NCI-H524 treated with DMSO at 0.1 percent for 48 hours (cell line): ENCODE measurements around the gene CTNNA3.
"Not testable (repeated sequence)": the region's sequence is repeated elsewhere in the genome, so short reads cannot be mapped to it uniquely, and the experiment has no call there.

Experiments used
- DNase-seq: peaks from one replicate; lab custom pipeline; 2025; lab: John Stamatoyannopoulos, UW

CTNNA3 gene

GRCh38 chr10:66368146-66368545 lies 1327.8 kb downstream of the CTNNA3 start:
- no peak for DNase-seq

GRCh38 chr10:66366163-66366562 lies 1329.8 kb downstream of the CTNNA3 start:
- no peak for DNase-seq

GRCh38 chr10:66365686-66366085 lies 1330.3 kb downstream of the CTNNA3 start:
- DNase-seq, result no peak

GRCh38 chr10:66362522-66362921 lies 1333.5 kb downstream of the CTNNA3 start:
- DNase-seq, result no peak

- not testable (repeated sequence) for DNase-seq
Measured at GRCh38 chr10:66353822-66354221, 1342.2 kb downstream of the CTNNA3 start.

GRCh38 chr10:66353422-66353821 lies 1342.6 kb downstream of the CTNNA3 start:
- DNase-seq, result no peak

- DNase-seq, result no peak
Measured at GRCh38 chr10:66350622-66351399, 1345.2 kb downstream of the CTNNA3 start.

- no peak for DNase-seq
Measured at GRCh38 chr10:66349726-66350125, 1346.3 kb downstream of the CTNNA3 start.

GRCh38 chr10:66349076-66349475 lies 1346.9 kb downstream of the CTNNA3 start:
- no peak for DNase-seq

GRCh38 chr10:66337211-66337610 lies 1358.8 kb downstream of the CTNNA3 start:
- DNase-seq, result no peak

GRCh38 chr10:66336791-66337190 lies 1359.2 kb downstream of the CTNNA3 start:
- no peak for DNase-seq

- not testable (repeated sequence) for DNase-seq
Measured at GRCh38 chr10:66335753-66336152, 1360.2 kb downstream of the CTNNA3 start.

- DNase-seq, result no peak
Measured at GRCh38 chr10:66329147-66329546, 1366.8 kb downstream of the CTNNA3 start.

GRCh38 chr10:66326876-66327275 lies 1369.1 kb downstream of the CTNNA3 start:
- DNase-seq, result no peak

GRCh38 chr10:66322777-66323176 lies 1373.2 kb downstream of the CTNNA3 start:
- no peak for DNase-seq

GRCh38 chr10:66321723-66322665 lies 1374.0 kb downstream of the CTNNA3 start:
- no peak for DNase-seq

- no peak for DNase-seq
Measured at GRCh38 chr10:66318761-66319160, 1377.2 kb downstream of the CTNNA3 start.

- DNase-seq, result no peak
Measured at GRCh38 chr10:66307826-66308225, 1388.2 kb downstream of the CTNNA3 start.

GRCh38 chr10:66301078-66301477 lies 1394.9 kb downstream of the CTNNA3 start:
- no peak for DNase-seq

- DNase-seq, result no peak
Measured at GRCh38 chr10:66295602-66296001, 1400.4 kb downstream of the CTNNA3 start.

- no peak for DNase-seq
Measured at GRCh38 chr10:66294538-66294937, 1401.5 kb downstream of the CTNNA3 start.

GRCh38 chr10:66292922-66293321 lies 1403.1 kb downstream of the CTNNA3 start:
- no peak for DNase-seq

- no peak for DNase-seq
Measured at GRCh38 chr10:66292456-66292855, 1403.5 kb downstream of the CTNNA3 start.
